HEK293T (cell line): ENCODE measurements around the gene RCSD1.
"Not testable (repeated sequence)": the region's sequence is repeated elsewhere in the genome, so short reads cannot be mapped to it uniquely, and the experiment has no call there.

Source experiments
- CTCF ChIA-PET: fragments of 350-600 bp; formaldehyde crosslinking; extraction: SDS; loops from one replicate; lab custom pipeline; 2021; ENCODE audit warnings: antibody characterized with exemption, inconsistent platforms; lab: Yijun Ruan, JAX
- POLR2A ChIA-PET: fragments of 350-600 bp; formaldehyde crosslinking; extraction: SDS; loops from one replicate; lab custom pipeline; 2020; ENCODE audit warnings: antibody characterized with exemption, inconsistent platforms; lab: Yijun Ruan, JAX
- DNase-seq: peaks from one replicate; pipeline ENCODE4 v3.0.0; 2012; ENCODE audit warnings: mixed read lengths; ENCODE audit errors: extremely low spot score
- ARNT ChIP-seq: fragments of 450-650 bp; IDR thresholded peaks from 2 replicates; pipeline ENCODE4 v1.6.1; 2017; ENCODE audit warnings: mild to moderate bottlenecking
- BHLHE40 ChIP-seq: fragments of 450-650 bp; IDR thresholded peaks from 2 replicates; pipeline ENCODE4 v1.6.1; 2016; ENCODE audit warnings: mild to moderate bottlenecking, moderate library complexity, borderline replicate concordance
- CTBP1 ChIP-seq: fragments of 450-650 bp; IDR thresholded peaks from 2 replicates; pipeline ENCODE4 v1.6.1; 2016; ENCODE audit warnings: borderline replicate concordance
- ELF4 ChIP-seq: fragments of 450-650 bp; IDR thresholded peaks from 2 replicates; pipeline ENCODE4 v1.6.1; 2017; ENCODE audit warnings: antibody characterized with exemption
- FOXA1 ChIP-seq: fragments of 450-650 bp; IDR thresholded peaks from 2 replicates; pipeline ENCODE4 v1.6.1; 2016; ENCODE audit warnings: mild to moderate bottlenecking
- FOXK2 ChIP-seq: fragments of 450-650 bp; IDR thresholded peaks from 2 replicates; pipeline ENCODE4 v1.6.1; 2016; ENCODE audit warnings: mild to moderate bottlenecking
- FOXM1 ChIP-seq: fragments of 450-650 bp; IDR thresholded peaks from 2 replicates; pipeline ENCODE4 v1.6.1; 2017; ENCODE audit warnings: mild to moderate bottlenecking, borderline replicate concordance
- HDGF ChIP-seq: fragments of 450-650 bp; IDR thresholded peaks from 2 replicates; pipeline ENCODE4 v1.6.1; 2017; ENCODE audit warnings: antibody characterized with exemption, borderline replicate concordance
- L3MBTL2 ChIP-seq: fragments of 450-650 bp; conservative IDR thresholded peaks from 2 replicates; pipeline ENCODE4 v1.6.1; 2016; ENCODE audit warnings: mild to moderate bottlenecking
- LEF1 ChIP-seq: fragments of 450-650 bp; IDR thresholded peaks from 2 replicates; pipeline ENCODE4 v1.6.1; 2017; ENCODE audit warnings: mild to moderate bottlenecking, borderline replicate concordance
- NFRKB ChIP-seq: fragments of 450-650 bp; IDR thresholded peaks from 2 replicates; pipeline ENCODE4 v1.6.1; 2016; ENCODE audit warnings: mild to moderate bottlenecking, moderate library complexity
- PKNOX1 ChIP-seq: fragments of 450-650 bp; IDR thresholded peaks from 2 replicates; pipeline ENCODE4 v1.6.1; 2016
- SP1 ChIP-seq: fragments of 450-650 bp; IDR thresholded peaks from 2 replicates; pipeline ENCODE4 v1.6.1; 2017
- SUZ12 ChIP-seq: fragments of 450-650 bp; IDR thresholded peaks from 2 replicates; pipeline ENCODE4 v1.6.1; 2016; ENCODE audit warnings: mild to moderate bottlenecking
- TARDBP ChIP-seq: fragments of 450-650 bp; IDR thresholded peaks from 2 replicates; pipeline ENCODE4 v1.6.1; 2016
- ZNF384 ChIP-seq: fragments of 450-650 bp; IDR thresholded peaks from 2 replicates; pipeline ENCODE4 v1.6.1; 2016

Gene RCSD1

GRCh38 chr1:167734227-167734626 is 104.2 kb downstream of the RCSD1 start:
- CTCF ChIA-PET: no interaction called here
- no peak for TF ChIP-seq SP1
- no peak for TF ChIP-seq CTBP1
- no peak for TF ChIP-seq PKNOX1
- no peak for TF ChIP-seq FOXK2
- no peak for TF ChIP-seq TARDBP
- no peak for TF ChIP-seq ARNT
- TF ChIP-seq FOXA1: no peak
- no peak for TF ChIP-seq FOXM1
- no peak for TF ChIP-seq ZNF384
- TF ChIP-seq LEF1: no peak
- no peak for TF ChIP-seq L3MBTL2
- no peak for TF ChIP-seq NFRKB
- no peak for TF ChIP-seq BHLHE40
- no peak for TF ChIP-seq ELF4
- TF ChIP-seq SUZ12: no peak

GRCh38 chr1:167734841-167735240 is 104.8 kb downstream of the RCSD1 start:
- no peak for TF ChIP-seq SUZ12
- TF ChIP-seq ELF4: no peak
- TF ChIP-seq CTBP1: no peak
- no peak for TF ChIP-seq NFRKB
- TF ChIP-seq L3MBTL2: no peak
- no peak for TF ChIP-seq FOXM1
- ChIA-PET POLR2A (interaction anchor here (0.6 kb wide), 1 partner anchor 33 kb away, joined by 3 read pairs; no protein-coding TSS in a partner anchor), CTCF (no interaction called here)
- DNase-seq: no peak

More at GRCh38 chr1:167734227-167734626, 104.2 kb downstream of the RCSD1 start:
- POLR2A ChIA-PET: interaction anchor here (0.6 kb wide), 1 partner anchor 34 kb away, joined by 3 read pairs; no protein-coding TSS in a partner anchor
- no peak for DNase-seq

- TF ChIP-seq LEF1: no peak
- no peak for TF ChIP-seq CTBP1
- no peak for TF ChIP-seq L3MBTL2
- no peak for TF ChIP-seq TARDBP
- TF ChIP-seq PKNOX1: no peak
- TF ChIP-seq SP1: no peak
- no peak for TF ChIP-seq FOXA1
- TF ChIP-seq ZNF384: no peak
- TF ChIP-seq NFRKB: no peak
- CTCF ChIA-PET: no interaction called here
- POLR2A ChIA-PET: no interaction called here
- no peak for DNase-seq
Observed at GRCh38 chr1:167737169-167737568, 107.1 kb downstream of the RCSD1 start.

GRCh38 chr1:167738158-167738557 is 108.1 kb downstream of the RCSD1 start:
- TF ChIP-seq FOXA1 (no peak), LEF1 (no peak), BHLHE40 (no peak), PKNOX1 (no peak), FOXM1 (no peak), ARNT (no peak), TARDBP (no peak), FOXK2 (no peak), HDGF (no peak), SUZ12 (no peak), ZNF384 (no peak), CTBP1 (no peak)
- POLR2A ChIA-PET: no interaction called here
- CTCF ChIA-PET: no interaction called here
- DNase-seq: no peak

- CTCF ChIA-PET: no interaction called here
- TF ChIP-seq CTBP1: no peak
- TF ChIP-seq HDGF: no peak
- TF ChIP-seq FOXA1: no peak
- TF ChIP-seq ZNF384: no peak
- no peak for TF ChIP-seq ELF4
- TF ChIP-seq LEF1: no peak
- TF ChIP-seq TARDBP: no peak
- TF ChIP-seq PKNOX1: no peak
- no peak for TF ChIP-seq ARNT
- no peak for TF ChIP-seq BHLHE40
- TF ChIP-seq FOXK2: no peak
- no peak for TF ChIP-seq SP1
- TF ChIP-seq FOXM1: no peak
- no peak for TF ChIP-seq NFRKB
- no peak for TF ChIP-seq SUZ12
- no peak for TF ChIP-seq L3MBTL2
- no peak for DNase-seq
- POLR2A ChIA-PET: no interaction called here
Observed at GRCh38 chr1:167739752-167740151, 109.7 kb downstream of the RCSD1 start.

- POLR2A ChIA-PET: not testable (repeated sequence)
Observed at GRCh38 chr1:167741103-167741502, 111.1 kb downstream of the RCSD1 start.

GRCh38 chr1:167742392-167743057 is 112.5 kb downstream of the RCSD1 start:
- DNase-seq, CTCF ChIA-PET, POLR2A ChIA-PET: not testable (repeated sequence)

More at GRCh38 chr1:167741103-167741502, 111.1 kb downstream of the RCSD1 start:
- DNase-seq, CTCF ChIA-PET: not testable (repeated sequence)
- TF ChIP-seq ZNF384: peak; percentile 87
